Thyroid gland (tissue), 4 donors: ENCODE data around the gene SIM1. TPM values are rescaled to one million over a fixed set of nuclear protein-coding genes. Genes with fewer than 3 reads are reported as not detected.

Experiments used
- DNase-seq, 2 donors: peaks; one replicate each; pipeline ENCODE4 v3.0.0-alpha.2; 2019
- H3K27ac ChIP-seq, 3 donors: fragments of 200-600 bp; sonication (generic); 1 replicate in 2 of 3; 2 replicates in 1 of 3; pipeline ENCODE4 v1.5.1; 2016 to 2019; ENCODE audit warnings: mild to moderate bottlenecking in 1 of 3, moderate library complexity in 1 of 3
- H3K27me3 ChIP-seq: fragments of 200-600 bp; sonication (generic); one replicate; pipeline ENCODE4 v1.5.1; 2019
- H3K36me3 ChIP-seq, 2 donors: fragments of 200-600 bp; sonication (generic); one replicate each; pipeline ENCODE4 v1.5.1; 2016 to 2019
- H3K4me1 ChIP-seq, 2 donors: fragments of 200-600 bp; sonication (generic); one replicate each; pipeline ENCODE4 v1.5.1; 2017 to 2019
- H3K4me3 ChIP-seq, 3 donors: fragments of 200-600 bp; sonication (generic); replicated peaks in 1 of 3; 1 replicate in 2 of 3; 2 replicates in 1 of 3; pipeline ENCODE4 v1.5.1; 2016; ENCODE audit warnings: mild to moderate bottlenecking in 1 of 3
- H3K9me3 ChIP-seq: fragments of 200-600 bp; sonication (generic); one replicate; pipeline ENCODE4 v1.5.1; 2017
- POLR2A ChIP-seq, 2 donors: fragments of 450-650 bp; IDR thresholded peaks; one replicate each; pipeline ENCODE4 v1.6.1; 2017; ENCODE audit warnings: antibody characterized with exemption in 2 of 2, mild to moderate bottlenecking in 2 of 2, moderate library complexity in 1 of 2
- WGBS, 2 donors: methylation state at CpG; one replicate each; pipeline ENCODE4 v1.1.5; 2017; 5-methylcytosine and 5-hydroxymethylcytosine counted together
- intact Hi-C: fragments of 100-400 bp; cut with DNase I; formaldehyde crosslinking; loops from one replicate; pipeline ENCODE4 v1.15.1; 2023
- total RNA-seq, 4 donors: library from RNA; depleted of rRNA; stranded (reverse); fragments of >200 nt; gene quantifications; one replicate each; pipeline ENCODE4 v1.2.3, GENCODE V29; 2016
- TF ChIP-seq, protein P1 (sequence below), 6 experiments: fragments of 200-600 bp in 3 of 6; fragments of 450-650 bp in 3 of 6; sonication (generic) in 3 of 6; IDR thresholded peaks; one replicate each; pipeline ENCODE4 v1.5.1; 2016 to 2019; ENCODE audit warnings: antibody characterized with exemption in 6 of 6, mild to moderate bottlenecking in 2 of 6, inconsistent platforms in 1 of 6, moderate library complexity in 1 of 6

The SIM1 gene
- total RNA-seq, 4 donors from 2014 or later, result not detected

DNA sequence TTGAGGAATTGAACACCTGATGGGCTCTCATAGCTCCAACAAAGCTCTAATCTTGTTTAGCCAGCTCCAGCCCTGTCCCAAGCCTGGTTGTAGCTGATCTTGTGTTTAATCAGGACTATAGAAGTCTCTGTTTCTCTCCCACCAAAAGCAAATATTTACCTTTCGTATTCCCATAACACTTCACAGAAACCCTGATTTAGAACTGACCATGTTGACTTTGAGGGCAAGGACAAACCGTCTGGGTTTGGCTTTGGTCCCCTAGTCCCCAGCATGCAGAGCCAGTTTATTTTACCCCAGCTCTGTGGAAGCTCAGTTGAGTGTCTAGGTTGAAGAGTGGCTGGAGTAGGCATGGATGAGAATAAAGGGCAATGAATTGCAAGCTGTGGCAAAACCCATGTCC lies 18.0 kb upstream of the SIM1 start:
- H3K4me3 ChIP-seq, result no peak overlapping the region
- 62 to 63% methylated on average over 2 of the region's 2 CpGs for WGBS, 2 donors
- peaks cover 0 to 11% of the 10 kb centered on the region in 2 donors for H3K4me1 ChIP-seq
- H3K27ac ChIP-seq, result no peak overlapping the region
- DNase-seq, result no peak
- H3K36me3 ChIP-seq, result no peaks in the 10 kb centered on the region
- intact Hi-C loops, result no loop called here
- H3K9me3 ChIP-seq, result no peaks in the 10 kb centered on the region
- H3K27me3 ChIP-seq, result no peaks in the 10 kb centered on the region
- TF ChIP-seq, protein P1, sequence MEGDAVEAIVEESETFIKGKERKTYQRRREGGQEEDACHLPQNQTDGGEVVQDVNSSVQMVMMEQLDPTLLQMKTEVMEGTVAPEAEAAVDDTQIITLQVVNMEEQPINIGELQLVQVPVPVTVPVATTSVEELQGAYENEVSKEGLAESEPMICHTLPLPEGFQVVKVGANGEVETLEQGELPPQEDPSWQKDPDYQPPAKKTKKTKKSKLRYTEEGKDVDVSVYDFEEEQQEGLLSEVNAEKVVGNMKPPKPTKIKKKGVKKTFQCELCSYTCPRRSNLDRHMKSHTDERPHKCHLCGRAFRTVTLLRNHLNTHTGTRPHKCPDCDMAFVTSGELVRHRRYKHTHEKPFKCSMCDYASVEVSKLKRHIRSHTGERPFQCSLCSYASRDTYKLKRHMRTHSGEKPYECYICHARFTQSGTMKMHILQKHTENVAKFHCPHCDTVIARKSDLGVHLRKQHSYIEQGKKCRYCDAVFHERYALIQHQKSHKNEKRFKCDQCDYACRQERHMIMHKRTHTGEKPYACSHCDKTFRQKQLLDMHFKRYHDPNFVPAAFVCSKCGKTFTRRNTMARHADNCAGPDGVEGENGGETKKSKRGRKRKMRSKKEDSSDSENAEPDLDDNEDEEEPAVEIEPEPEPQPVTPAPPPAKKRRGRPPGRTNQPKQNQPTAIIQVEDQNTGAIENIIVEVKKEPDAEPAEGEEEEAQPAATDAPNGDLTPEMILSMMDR (IDR thresholded peaks at IDR 0.05), result no peak
- no peak for TF ChIP-seq POLR2A (IDR thresholded peaks at IDR 0.05)

DNA sequence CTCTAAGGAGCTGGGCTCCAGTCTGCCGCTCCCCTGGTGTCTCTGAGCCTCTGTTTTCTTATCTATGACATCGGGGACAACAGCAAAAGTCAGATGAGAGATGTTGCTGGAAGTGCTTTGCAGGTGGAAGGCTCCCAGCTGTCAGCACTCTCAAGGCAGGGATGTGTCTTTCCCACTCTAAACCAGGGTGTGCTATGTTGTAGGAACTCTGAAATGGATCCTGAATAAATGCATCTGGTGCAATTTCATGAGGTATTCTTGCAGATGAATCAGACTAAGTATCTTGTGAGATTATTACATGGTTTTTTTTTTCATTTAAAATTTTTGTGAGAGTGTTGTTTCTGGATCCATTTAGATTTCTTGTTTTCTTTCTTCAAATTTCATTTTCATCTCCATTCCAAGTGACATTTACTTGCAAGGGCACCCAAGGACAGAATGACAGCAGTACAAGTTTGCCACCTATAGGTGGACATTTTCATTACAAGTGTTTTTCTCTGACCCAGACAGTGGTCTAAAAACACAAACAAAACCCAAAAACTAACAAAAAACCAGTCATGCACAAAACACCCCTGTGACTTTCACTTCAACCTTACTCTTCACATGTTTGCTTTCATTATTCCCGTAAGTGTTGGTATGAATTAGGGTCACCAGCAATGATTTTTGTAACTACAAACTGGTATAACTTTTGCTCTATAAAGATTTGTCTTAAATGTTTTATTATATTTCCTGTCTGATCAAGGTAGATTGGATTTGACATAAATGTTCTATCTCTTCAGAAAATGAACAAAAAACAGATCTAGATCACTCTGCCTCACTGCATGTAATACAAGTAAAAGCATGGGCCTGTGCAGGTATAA lies 14.7 kb upstream of the SIM1 start:
- no peaks in the 10 kb centered on the region for H3K36me3 ChIP-seq
- TF ChIP-seq POLR2A (IDR thresholded peaks at IDR 0.05), result no peak
- TF ChIP-seq, protein P1 (IDR thresholded peaks at IDR 0.05), result peak in 5 of 6 experiments; percentile 37 to 86 (median 69)
- H3K4me1 ChIP-seq, result peaks cover 0 to 11% of the 10 kb centered on the region in 2 donors
- intact Hi-C loops, result loop anchor here (5.0 kb wide), 1 partner anchor 362 kb away; no protein-coding TSS in a partner anchor
- DNase-seq, result no peak
- WGBS, 2 donors, result 54 to 67% methylated on average over 3 of the region's 3 CpGs
- no peak overlapping the region for H3K27ac ChIP-seq
- no peak overlapping the region for H3K4me3 ChIP-seq
- no peaks in the 10 kb centered on the region for H3K27me3 ChIP-seq
- no peaks in the 10 kb centered on the region for H3K9me3 ChIP-seq

DNA sequence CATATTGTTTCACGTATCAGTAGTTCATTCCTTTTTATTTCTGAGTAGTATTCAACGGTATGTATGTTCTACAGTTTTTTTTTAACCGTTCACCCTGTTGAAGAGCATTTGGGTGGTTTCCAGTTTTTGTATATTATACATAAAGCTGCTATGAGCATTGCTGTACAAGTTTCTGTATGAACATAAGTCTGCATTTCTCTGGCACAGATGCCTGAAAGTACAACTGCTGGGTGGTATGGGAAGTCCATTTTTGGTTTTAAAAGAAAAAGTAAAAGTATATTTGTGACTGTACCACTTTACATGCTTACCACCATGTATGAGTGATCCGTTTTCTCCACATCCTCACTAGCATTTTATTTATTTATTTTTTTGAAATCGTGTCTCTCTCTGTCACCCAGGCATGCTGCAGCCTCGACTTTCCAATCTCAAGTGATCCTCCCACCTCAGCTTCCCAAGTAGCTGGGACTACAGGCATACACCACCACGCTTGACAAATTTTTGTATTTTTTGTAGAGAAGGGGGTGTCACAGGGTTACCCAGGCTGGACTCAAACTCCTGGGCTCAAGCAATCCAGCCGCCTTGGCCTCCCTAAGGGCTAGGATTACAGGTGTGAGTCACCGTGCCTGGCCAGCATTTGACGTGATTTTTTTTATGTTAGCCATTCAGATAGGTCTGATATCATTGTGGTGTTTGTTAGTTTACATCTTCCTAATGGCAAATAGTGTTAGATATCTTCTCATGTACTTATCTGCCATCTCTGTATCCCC lies 11.0 kb upstream of the SIM1 start:
- DNase-seq, result no peak
- peaks cover 0 to 11% of the 10 kb centered on the region in 2 donors for H3K4me1 ChIP-seq
- TF ChIP-seq, protein P1 (IDR thresholded peaks at IDR 0.05), result no peak
- TF ChIP-seq POLR2A (IDR thresholded peaks at IDR 0.05), result no peak
- no peaks in the 10 kb centered on the region for H3K27me3 ChIP-seq
- no peak overlapping the region for H3K27ac ChIP-seq
- H3K36me3 ChIP-seq, result no peaks in the 10 kb centered on the region
- intact Hi-C loops, result loop anchor here (5.0 kb wide), 1 partner anchor 358 kb away; no protein-coding TSS in a partner anchor
- H3K4me3 ChIP-seq, result no peak overlapping the region
- 84 to 89% methylated on average over 10 of the region's 10 CpGs for WGBS, 2 donors
- no peaks in the 10 kb centered on the region for H3K9me3 ChIP-seq

DNA sequence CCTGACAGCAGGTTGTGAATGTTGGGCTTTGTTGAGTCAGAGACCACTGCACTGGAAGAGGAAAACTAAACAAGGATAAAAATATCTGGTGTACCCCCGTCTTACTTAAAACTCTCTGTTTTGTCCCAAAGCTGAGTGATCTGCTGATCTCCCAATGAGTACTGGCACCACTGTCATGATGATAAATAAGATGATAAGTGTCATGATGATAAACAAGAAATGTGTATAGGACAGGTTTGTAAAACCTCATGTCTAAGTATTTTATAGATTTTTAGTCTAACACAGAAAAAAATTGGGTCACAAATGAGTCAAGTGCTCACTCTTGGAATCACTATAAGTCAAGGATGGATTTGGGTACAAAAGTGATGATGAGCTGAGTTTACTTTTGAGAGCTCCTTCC lies 8.5 kb upstream of the SIM1 start:
- intact Hi-C loops, result no loop called here
- Histone ChIP-seq H3K27me3 (peaks cover 15% of the 10 kb centered on the region), H3K36me3 (no peaks in the 10 kb centered on the region), H3K4me1 (no peaks in the 10 kb centered on the region), H3K9me3 (no peaks in the 10 kb centered on the region), H3K27ac (no peak overlapping the region), H3K4me3 (no peak overlapping the region)
- no peak for DNase-seq
- TF ChIP-seq, protein P1 (IDR thresholded peaks at IDR 0.05), result no peak
- no peak for TF ChIP-seq POLR2A (IDR thresholded peaks at IDR 0.05)
- WGBS, 2 donors, result 48 to 76% methylated on average over 1 of the region's 1 CpG
